Neuronal stem cell (in vitro differentiated cells): ENCODE results near the gene SPATA9.
A peak's percentile ranks its signal among the peaks of the same experiment; 100 is the strongest.

ENCODE experiments used
- DNase-seq: peaks from one replicate; pipeline ENCODE4 v3.0.0-alpha.2; 2013; ENCODE audit warnings: low spot score
- H2AFZ ChIP-seq: one replicate; pipeline ENCODE4 v1.6.1; 2013; ENCODE audit warnings: mild to moderate bottlenecking, low read length, inconsistent platforms
- H2AK5ac ChIP-seq: 2 replicates; pipeline ENCODE4 v1.6.1; 2013; ENCODE audit warnings: low read depth, mild to moderate bottlenecking, inconsistent platforms, low read length, moderate library complexity, mixed read lengths
- H2BK120ac ChIP-seq: 2 replicates; pipeline ENCODE4 v1.6.1; 2013; ENCODE audit warnings: low read depth, mild to moderate bottlenecking, inconsistent platforms, low read length, moderate library complexity, mixed read lengths
- H2BK12ac ChIP-seq: one replicate; pipeline ENCODE4 v1.6.1; 2013; ENCODE audit warnings: low read length, inconsistent platforms
- H2BK15ac ChIP-seq: 2 replicates; pipeline ENCODE4 v1.6.1; 2013; ENCODE audit warnings: mild to moderate bottlenecking, low read length, inconsistent platforms, mixed read lengths
- H2BK5ac ChIP-seq: one replicate; pipeline ENCODE4 v1.6.1; 2013; ENCODE audit warnings: inconsistent platforms, mild to moderate bottlenecking, low read length, moderate library complexity
- H3K14ac ChIP-seq: one replicate; pipeline ENCODE4 v1.6.1; 2013; ENCODE audit warnings: low read length, inconsistent platforms
- H3K18ac ChIP-seq: 2 replicates; pipeline ENCODE4 v1.6.1; 2013; ENCODE audit warnings: low read length, inconsistent platforms
- H3K23ac ChIP-seq: 2 replicates; pipeline ENCODE4 v1.6.1; 2013; ENCODE audit warnings: low read depth, mild to moderate bottlenecking, mixed read lengths, low read length, inconsistent platforms; ENCODE audit not compliant: poor library complexity
- H3K27ac ChIP-seq: replicated peaks from 3 replicates; pipeline ENCODE4 v1.5.1; 2013; ENCODE audit warnings: low read length, inconsistent platforms
- H3K27me3 ChIP-seq, 3 experiments: 2 replicates each; pipeline ENCODE4 v1.6.1; 2013; ENCODE audit warnings: low read length in 3 of 3, mild to moderate bottlenecking in 2 of 3, inconsistent platforms in 1 of 3, low read depth in 1 of 3, mixed read lengths in 1 of 3, moderate library complexity in 1 of 3; ENCODE audit not compliant: control insufficient read depth in 3 of 3, insufficient read depth in 3 of 3
- H3K36me3 ChIP-seq, 2 donors: replicated peaks in 1 of 2; 2 replicates each; pipeline ENCODE4 v1.6.1; 2013; ENCODE audit warnings: low read length in 2 of 2; ENCODE audit not compliant: control insufficient read depth in 2 of 2, insufficient read depth in 2 of 2
- H3K4ac ChIP-seq: 2 replicates; pipeline ENCODE4 v1.6.1; 2013; ENCODE audit warnings: inconsistent platforms, mild to moderate bottlenecking, low read length, moderate library complexity
- H3K4me1 ChIP-seq, 2 donors: 1 replicate in 1 of 2; 2 replicates in 1 of 2; pipeline ENCODE4 v1.6.1; 2013; ENCODE audit warnings: low read length in 2 of 2, low read depth in 1 of 2; ENCODE audit not compliant: control insufficient read depth in 2 of 2, insufficient read depth in 1 of 2
- H3K4me2 ChIP-seq: one replicate; pipeline ENCODE4 v1.6.1; 2013; ENCODE audit warnings: mild to moderate bottlenecking, low read length, inconsistent platforms; ENCODE audit not compliant: insufficient read depth, poor library complexity, severe bottlenecking
- H3K4me3 ChIP-seq, 2 donors: 2 replicates each; pipeline ENCODE4 v1.5.1; 2013; ENCODE audit warnings: low read length in 2 of 2, mild to moderate bottlenecking in 2 of 2, inconsistent platforms in 1 of 2, moderate library complexity in 1 of 2
- H3K79me1 ChIP-seq: one replicate; pipeline ENCODE4 v1.6.1; 2013; ENCODE audit warnings: low read depth, mild to moderate bottlenecking, inconsistent platforms, low read length, moderate library complexity
- H3K9ac ChIP-seq: one replicate; pipeline ENCODE4 v1.6.1; 2013; ENCODE audit warnings: mild to moderate bottlenecking, low read depth, low read length, inconsistent platforms; ENCODE audit not compliant: poor library complexity
- H3K9me3 ChIP-seq, 2 donors: replicated peaks in 1 of 2; 2 replicates each; pipeline versions ENCODE3 to v1.6.1; 2013; ENCODE audit warnings: low read length in 2 of 2, mild to moderate bottlenecking in 2 of 2, inconsistent platforms in 1 of 2, low read depth in 1 of 2, mixed read lengths in 1 of 2, moderate library complexity in 1 of 2; ENCODE audit not compliant: control insufficient read depth in 2 of 2, insufficient read depth in 1 of 2
- H4K8ac ChIP-seq: one replicate; pipeline ENCODE4 v1.6.1; 2013; ENCODE audit warnings: low read depth, mild to moderate bottlenecking, inconsistent platforms, low read length, moderate library complexity
- H4K91ac ChIP-seq: one replicate; pipeline ENCODE4 v1.6.1; 2013; ENCODE audit warnings: low read length, low read depth, mild to moderate bottlenecking, inconsistent platforms; ENCODE audit not compliant: poor library complexity
- WGBS, 2 donors: extraction: QIAGEN DNeasy Blood & Tissue Kit; methylation state at CpG; one replicate each; pipeline ENCODE4 v1.1.7; 2013; ENCODE audit warnings: missing lambda C conversion rate in 2 of 2, mixed read lengths in 1 of 2; ENCODE audit not compliant: insufficient read length in 2 of 2, insufficient replicate concordance in 1 of 2; ENCODE audit errors: extremely low coverage in 2 of 2; 5-methylcytosine and 5-hydroxymethylcytosine counted together

SPATA9 gene

GRCh38 chr5:95623706-95624105, 59.1 kb downstream of the SPATA9 start:
- Histone ChIP-seq H3K36me3 (no peaks in the 10 kb centered on the region), H3K27me3 (peaks cover 13 to 78% (median 40%) of the 10 kb centered on the region in 3 experiments), H3K18ac (no peak overlapping the region), H3K27ac (no peak overlapping the region), H2BK5ac (no peak overlapping the region), H3K4me3 (no peak overlapping the region), H2AK5ac (no peak overlapping the region), H4K91ac (no peak overlapping the region), H3K4me2 (no peak overlapping the region), H3K4ac (no peak overlapping the region), H3K9me3 (peaks cover 0 to 5% of the 10 kb centered on the region in 2 donors), H3K9ac (no peak overlapping the region), H3K14ac (no peak overlapping the region), H2AFZ (no peak overlapping the region), H2BK15ac (no peak overlapping the region), H3K79me1 (no peaks in the 10 kb centered on the region), H2BK120ac (no peak overlapping the region), H3K4me1 (peaks cover 4 to 7% of the 10 kb centered on the region in 2 donors), H2BK12ac (no peak overlapping the region), H4K8ac (no peak overlapping the region), H3K23ac (no peak overlapping the region)
- WGBS, 2 donors, result no CpG with 5 or more reads among the region's 5 CpGs
- DNase-seq, result no peak

GRCh38 chr5:95621839-95622629, 60.8 kb downstream of the SPATA9 start:
- Histone ChIP-seq H2AK5ac (no peak overlapping the region), H4K91ac (no peak overlapping the region), H3K79me1 (no peaks in the 10 kb centered on the region), H3K27ac (no peak overlapping the region), H2AFZ (peak overlapping the region; percentile 100), H3K23ac (no peak overlapping the region), H3K9ac (no peak overlapping the region), H2BK15ac (no peak overlapping the region), H3K14ac (no peak overlapping the region), H3K9me3 (peaks cover 0 to 8% of the 10 kb centered on the region in 2 donors), H4K8ac (no peak overlapping the region), H3K18ac (no peak overlapping the region), H2BK5ac (no peak overlapping the region), H2BK12ac (no peak overlapping the region), H3K4me2 (no peak overlapping the region), H3K4ac (no peak overlapping the region), H3K36me3 (no peaks in the 10 kb centered on the region), H3K27me3 (peaks cover 13 to 93% (median 42%) of the 10 kb centered on the region in 3 experiments), H3K4me1 (peaks cover 4 to 7% of the 10 kb centered on the region in 2 donors), H2BK120ac (no peak overlapping the region), H3K4me3 (no peak overlapping the region)
- WGBS, 2 donors, result no CpG with 5 or more reads among the region's 8 CpGs
- DNase-seq, result no peak

GRCh38 chr5:95620870-95621838, 61.6 kb downstream of the SPATA9 start:
- DNase-seq, result peak; percentile 36
- Histone ChIP-seq H2BK12ac (peak overlapping the region; percentile 66), H3K4me2 (peak overlapping the region; percentile 98), H3K14ac (peak overlapping the region; percentile 91), H3K36me3 (no peaks in the 10 kb centered on the region), H3K9me3 (peaks cover 0 to 8% of the 10 kb centered on the region in 2 donors), H2BK5ac (peak overlapping the region; percentile 27), H3K4ac (peak overlapping the region; percentile 61), H4K91ac (peak overlapping the region; percentile 54), H3K23ac (no peak overlapping the region), H3K4me1 (peaks cover 4 to 7% of the 10 kb centered on the region in 2 donors), H3K27ac (no peak overlapping the region), H2AK5ac (no peak overlapping the region), H3K18ac (peak overlapping the region; percentile 96), H3K9ac (peak overlapping the region; percentile 90), H4K8ac (no peak overlapping the region), H2BK120ac (peak overlapping the region; percentile 83), H3K27me3 (peaks cover 13 to 91% (median 42%) of the 10 kb centered on the region in 3 experiments), H2BK15ac (peak overlapping the region; percentile 92), H3K4me3 (peak overlapping the region; percentile 48 to 82), H2AFZ (peak overlapping the region; percentile 100), H3K79me1 (no peaks in the 10 kb centered on the region)
- no CpG with 5 or more reads among the region's 92 CpGs for WGBS, 2 donors
